ENCODE data around the gene RAB31.

- TF ChIP-seq CTCF (IDR thresholded peaks at IDR 0.05; ENCODE audit: low read length) (no peak), EZH2 (IDR thresholded peaks at IDR 0.05; ENCODE audit: borderline replicate concordance, low read length) (no peak)
Measured at GRCh38 chr18:9764011-9764481, 55.9 kb downstream of the RAB31 start.
